ENCODE data around the gene RBM6. TPM values are rescaled to one million over a fixed set of nuclear protein-coding genes. Genes with fewer than 3 reads are reported as not detected.
"Not testable (repeated sequence)": the region's sequence is repeated elsewhere in the genome, so short reads cannot be mapped to it uniquely, and the experiment has no call there.

The RBM6 gene
- total RNA-seq = 99.0 and 100 TPM in 2 replicates

GRCh38 chr3:49939858-49940666 is at the start of gene RBM6:
Gene RBM6 (plus strand): TSS chr3:49940150. CDS start chr3:49962642, 22,492 bp downstream.
- intact Hi-C loops (cut with micrococcal nuclease) = loop anchor here (1.0 to 5.0 kb wide), 10 partner anchors 11 to 1473 kb away; partner anchors contain the start of genes APEH, GNAI2, HYAL3 and IP6K1
- Mint-ChIP-seq H3K27ac (peak within 1 kb of the TSS; percentile 98), H3K9me3 (peaks cover 4% of the 10 kb centered on the region), H3K27me3 (ENCODE audit: insufficient read depth) (no peaks in the 10 kb centered on the region), H3K4me1 (ENCODE audit: low read depth) (peaks cover 22% of the 10 kb centered on the region), H3K36me3 (ENCODE audit: low read depth) (peaks cover 14% of the 10 kb centered on the region), H3K4me3 (peak within 1 kb of the TSS; percentile 97)
- DNase-seq (ENCODE audit: low spot score) = peak; percentile 95

GRCh38 chr3:49895791-49896190 is 44.2 kb upstream of the RBM6 start:
- no peaks in the 10 kb centered on the region for H3K9me3 Mint-ChIP-seq
- no peaks in the 10 kb centered on the region for H3K4me1 Mint-ChIP-seq (ENCODE audit: low read depth)
- no peak overlapping the region for H3K27ac Mint-ChIP-seq
- no peaks in the 10 kb centered on the region for H3K36me3 Mint-ChIP-seq (ENCODE audit: low read depth)
- DNase-seq (ENCODE audit: low spot score) = no peak
- intact Hi-C loops (cut with micrococcal nuclease) = no loop called here
- no peaks in the 10 kb centered on the region for H3K27me3 Mint-ChIP-seq (ENCODE audit: insufficient read depth)
- H3K4me3 Mint-ChIP-seq = no peak overlapping the region

- H3K4me3 Mint-ChIP-seq = no peak overlapping the region
- no peaks in the 10 kb centered on the region for H3K9me3 Mint-ChIP-seq
- H3K27ac Mint-ChIP-seq = no peak overlapping the region
- H3K4me1 Mint-ChIP-seq (ENCODE audit: low read depth) = no peaks in the 10 kb centered on the region
- intact Hi-C loops (cut with micrococcal nuclease) = no loop called here
- no peak for DNase-seq (ENCODE audit: low spot score)
- H3K36me3 Mint-ChIP-seq (ENCODE audit: low read depth) = no peaks in the 10 kb centered on the region
- no peaks in the 10 kb centered on the region for H3K27me3 Mint-ChIP-seq (ENCODE audit: insufficient read depth)
These were observed 43.6 kb upstream of the RBM6 start for GRCh38 chr3:49896345-49896744.

GRCh38 chr3:49898991-49899390 is 41.0 kb upstream of the RBM6 start:
- Mint-ChIP-seq H3K4me1 (ENCODE audit: low read depth) (peaks cover 3% of the 10 kb centered on the region), H3K27me3 (ENCODE audit: insufficient read depth) (no peaks in the 10 kb centered on the region), H3K27ac (no peak overlapping the region), H3K36me3 (ENCODE audit: low read depth) (peaks cover 1% of the 10 kb centered on the region), H3K4me3 (no peak overlapping the region), H3K9me3 (no peaks in the 10 kb centered on the region)
- intact Hi-C loops (cut with micrococcal nuclease) = no loop called here
- no peak for DNase-seq (ENCODE audit: low spot score)

- Mint-ChIP-seq H3K36me3 (ENCODE audit: low read depth) (peaks cover 2% of the 10 kb centered on the region), H3K4me3 (no peak overlapping the region), H3K4me1 (ENCODE audit: low read depth) (peaks cover 8% of the 10 kb centered on the region), H3K9me3 (no peaks in the 10 kb centered on the region), H3K27me3 (ENCODE audit: insufficient read depth) (no peaks in the 10 kb centered on the region), H3K27ac (no peak overlapping the region)
- intact Hi-C loops (cut with micrococcal nuclease) = loop anchor here (5.0 kb wide), 2 partner anchors 113 to 363 kb away; partner anchors contain the start of gene IP6K1
- no peak for DNase-seq (ENCODE audit: low spot score)
These were observed 40.1 kb upstream of the RBM6 start for GRCh38 chr3:49899815-49900214.

- no peak overlapping the region for H3K27ac Mint-ChIP-seq
- DNase-seq (ENCODE audit: low spot score) = no peak
- H3K27me3 Mint-ChIP-seq (ENCODE audit: insufficient read depth) = no peaks in the 10 kb centered on the region
- H3K4me1 Mint-ChIP-seq (ENCODE audit: low read depth) = peaks cover 14% of the 10 kb centered on the region
- peaks cover 2% of the 10 kb centered on the region for H3K36me3 Mint-ChIP-seq (ENCODE audit: low read depth)
- H3K4me3 Mint-ChIP-seq = no peak overlapping the region
- H3K9me3 Mint-ChIP-seq = no peaks in the 10 kb centered on the region
- intact Hi-C loops (cut with micrococcal nuclease) = loop anchor here (5.0 kb wide), 2 partner anchors 113 to 363 kb away; partner anchors contain the start of gene IP6K1
These were observed 39.3 kb upstream of the RBM6 start for GRCh38 chr3:49900491-49901153.

GRCh38 chr3:49901366-49902339 is 38.3 kb upstream of the RBM6 start:
- H3K9me3 Mint-ChIP-seq = no peaks in the 10 kb centered on the region
- H3K4me3 Mint-ChIP-seq = no peak overlapping the region
- H3K27me3 Mint-ChIP-seq (ENCODE audit: insufficient read depth) = no peaks in the 10 kb centered on the region
- DNase-seq (ENCODE audit: low spot score) = no peak
- intact Hi-C loops (cut with micrococcal nuclease) = loop anchor here (5.0 kb wide), 2 partner anchors 114 to 364 kb away; partner anchors contain the start of gene IP6K1
- peaks cover 24% of the 10 kb centered on the region for H3K4me1 Mint-ChIP-seq (ENCODE audit: low read depth)
- H3K36me3 Mint-ChIP-seq (ENCODE audit: low read depth) = peaks cover 2% of the 10 kb centered on the region
- H3K27ac Mint-ChIP-seq = no peak overlapping the region

- no peak for DNase-seq (ENCODE audit: low spot score)
- intact Hi-C loops (cut with micrococcal nuclease) = loop anchor here (1.0 to 5.0 kb wide), 5 partner anchors 27 to 397 kb away; partner anchors contain the start of genes HYAL3, IP6K1, MON1A and NAA80
- Mint-ChIP-seq H3K4me3 (no peak overlapping the region), H3K27ac (no peak overlapping the region), H3K4me1 (ENCODE audit: low read depth) (peaks cover 32% of the 10 kb centered on the region), H3K36me3 (ENCODE audit: low read depth) (peaks cover 2% of the 10 kb centered on the region), H3K27me3 (ENCODE audit: insufficient read depth) (no peaks in the 10 kb centered on the region), H3K9me3 (no peaks in the 10 kb centered on the region)
These were observed 37.2 kb upstream of the RBM6 start for GRCh38 chr3:49902511-49903345.

- Mint-ChIP-seq H3K4me1 (ENCODE audit: low read depth) (peaks cover 32% of the 10 kb centered on the region), H3K36me3 (ENCODE audit: low read depth) (peaks cover 2% of the 10 kb centered on the region), H3K9me3 (no peaks in the 10 kb centered on the region), H3K4me3 (peak within 1 kb of the TSS; percentile 86), H3K27ac (peak within 1 kb of the TSS; percentile 90), H3K27me3 (ENCODE audit: insufficient read depth) (no peaks in the 10 kb centered on the region)
- peak; percentile 86 for DNase-seq (ENCODE audit: low spot score)
- intact Hi-C loops (cut with micrococcal nuclease) = loop anchor here (1.0 to 5.0 kb wide), 5 partner anchors 26 to 396 kb away; partner anchors contain the start of genes HYAL3, IP6K1, MON1A and NAA80
These were observed 36.2 kb upstream of the RBM6 start, which contains the start of gene MST1R for GRCh38 chr3:49903451-49904424. Gene MST1R (minus strand): TSS chr3:49903873. CDS start chr3:49903609, 264 bp downstream.

- intact Hi-C loops (cut with micrococcal nuclease) = loop anchor here (5.0 kb wide), 2 partner anchors 117 to 367 kb away; partner anchors contain the start of gene IP6K1
- H3K27ac Mint-ChIP-seq = not testable (repeated sequence)
These were observed 35.5 kb upstream of the RBM6 start for GRCh38 chr3:49904448-49904847.

More at GRCh38 chr3:49904448-49904847, 35.5 kb upstream of the RBM6 start:
- not testable (repeated sequence) for H3K36me3 Mint-ChIP-seq (ENCODE audit: low read depth); DNase-seq (ENCODE audit: low spot score); H3K9me3 Mint-ChIP-seq; H3K27me3 Mint-ChIP-seq (ENCODE audit: insufficient read depth)
- peak overlapping the region; percentile 86 for H3K4me3 Mint-ChIP-seq
- peaks cover 32% of the 10 kb centered on the region for H3K4me1 Mint-ChIP-seq (ENCODE audit: low read depth)
